Fibroblast of the aortic adventitia (primary cell): ENCODE data around the gene RAD9A. TPM values are rescaled to one million over a fixed set of nuclear protein-coding genes. Genes with fewer than 3 reads are reported as not detected.

Experiments used
- DNase-seq: peaks from one replicate; pipeline ENCODE4 v3.0.0-alpha.2; 2010; ENCODE audit warnings: low read depth
- H3K4me3 ChIP-seq: 2 replicates; pipeline ENCODE4 v1.5.1; 2011; ENCODE audit warnings: low read depth, mild to moderate bottlenecking, control low read depth, low read length, moderate library complexity
- total RNA-seq: library from RNA; depleted of rRNA; stranded (reverse); fragments of >200 nt; gene quantifications from 2 replicates; pipeline ENCODE4 v1.2.3, GENCODE V29; 2012; ENCODE audit warnings: low replicate concordance
- TF ChIP-seq, protein P1 (sequence below): IDR thresholded peaks from 2 replicates; pipeline ENCODE4 v1.5.1; 2011; ENCODE audit warnings: mild to moderate bottlenecking, low read length, control low read depth, inconsistent platforms; ENCODE audit not compliant: insufficient read depth

Gene RAD9A
- total RNA-seq, 1 donor, result 4.7 TPM

DNA sequence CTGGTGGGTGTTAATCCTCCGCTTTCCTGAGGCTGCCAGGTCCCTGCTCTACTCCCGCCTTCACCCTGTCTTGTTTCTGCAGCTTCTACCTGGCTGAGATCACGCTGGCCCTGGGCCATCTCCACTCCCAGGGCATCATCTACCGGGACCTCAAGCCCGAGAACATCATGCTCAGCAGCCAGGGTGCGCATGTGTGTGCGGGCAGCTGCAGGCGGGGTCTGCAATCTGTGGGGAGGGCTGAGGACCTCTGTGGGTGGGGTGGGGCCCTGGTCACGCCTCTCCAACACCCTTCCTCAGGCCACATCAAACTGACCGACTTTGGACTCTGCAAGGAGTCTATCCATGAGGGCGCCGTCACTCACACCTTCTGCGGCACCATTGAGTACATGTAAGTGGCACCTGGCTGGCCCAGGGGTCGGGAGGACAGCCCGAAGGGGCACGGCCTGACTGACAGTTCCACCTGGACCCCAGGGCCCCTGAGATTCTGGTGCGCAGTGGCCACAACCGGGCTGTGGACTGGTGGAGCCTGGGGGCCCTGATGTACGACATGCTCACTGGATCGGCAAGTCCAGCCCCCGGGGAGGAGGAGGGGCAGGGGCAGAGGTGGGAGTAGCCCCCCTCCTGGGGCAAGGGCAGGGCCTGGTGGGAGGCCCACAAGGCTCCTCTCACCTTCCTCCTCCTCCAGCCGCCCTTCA is 41.0 kb downstream of the RAD9A start:
- no peak for DNase-seq
- TF ChIP-seq, protein P1, sequence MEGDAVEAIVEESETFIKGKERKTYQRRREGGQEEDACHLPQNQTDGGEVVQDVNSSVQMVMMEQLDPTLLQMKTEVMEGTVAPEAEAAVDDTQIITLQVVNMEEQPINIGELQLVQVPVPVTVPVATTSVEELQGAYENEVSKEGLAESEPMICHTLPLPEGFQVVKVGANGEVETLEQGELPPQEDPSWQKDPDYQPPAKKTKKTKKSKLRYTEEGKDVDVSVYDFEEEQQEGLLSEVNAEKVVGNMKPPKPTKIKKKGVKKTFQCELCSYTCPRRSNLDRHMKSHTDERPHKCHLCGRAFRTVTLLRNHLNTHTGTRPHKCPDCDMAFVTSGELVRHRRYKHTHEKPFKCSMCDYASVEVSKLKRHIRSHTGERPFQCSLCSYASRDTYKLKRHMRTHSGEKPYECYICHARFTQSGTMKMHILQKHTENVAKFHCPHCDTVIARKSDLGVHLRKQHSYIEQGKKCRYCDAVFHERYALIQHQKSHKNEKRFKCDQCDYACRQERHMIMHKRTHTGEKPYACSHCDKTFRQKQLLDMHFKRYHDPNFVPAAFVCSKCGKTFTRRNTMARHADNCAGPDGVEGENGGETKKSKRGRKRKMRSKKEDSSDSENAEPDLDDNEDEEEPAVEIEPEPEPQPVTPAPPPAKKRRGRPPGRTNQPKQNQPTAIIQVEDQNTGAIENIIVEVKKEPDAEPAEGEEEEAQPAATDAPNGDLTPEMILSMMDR, result no peak
- H3K4me3 ChIP-seq, result no peak overlapping the region

DNA sequence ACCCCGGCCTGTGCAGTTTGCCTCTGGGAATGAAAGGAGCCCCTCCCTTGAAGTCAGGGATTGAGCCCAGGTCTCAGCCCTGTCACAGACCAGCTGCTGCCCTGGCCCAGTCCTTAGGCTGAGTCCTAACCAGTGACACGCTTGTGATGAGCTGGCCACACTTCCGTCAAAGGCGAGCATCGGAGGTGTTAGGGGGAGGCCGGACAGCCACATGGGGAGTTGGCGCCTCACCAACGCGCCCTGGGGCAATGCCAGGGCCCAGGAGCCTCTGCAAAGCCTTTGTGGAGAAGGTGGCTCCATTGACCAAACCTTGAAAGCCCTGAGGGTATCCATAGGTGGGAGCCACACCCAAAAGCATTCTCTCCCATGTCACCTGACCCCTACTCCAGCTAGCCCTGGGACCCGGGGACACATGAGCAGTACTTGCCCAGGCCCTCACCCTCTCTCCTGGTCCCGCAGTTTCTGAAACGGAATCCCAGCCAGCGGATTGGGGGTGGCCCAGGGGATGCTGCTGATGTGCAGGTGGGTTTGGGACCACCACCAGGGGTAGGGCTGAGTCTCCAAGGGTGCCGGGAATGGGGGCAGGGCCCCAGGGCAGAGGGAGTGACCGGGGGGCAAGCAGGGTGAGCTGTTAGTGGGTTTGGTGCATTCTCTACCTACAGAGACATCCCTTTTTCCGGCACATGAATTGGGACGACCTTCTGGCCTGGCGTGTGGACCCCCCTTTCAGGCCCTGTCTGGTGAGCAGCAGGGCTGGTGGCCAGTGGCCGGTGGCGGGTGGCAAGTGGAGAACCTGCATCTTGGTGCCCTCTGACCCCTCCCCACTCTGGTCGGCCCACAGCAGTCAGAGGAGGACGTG is 42.0 kb downstream of the RAD9A start:
- TF ChIP-seq, protein P1, result no peak
- no peak overlapping the region for H3K4me3 ChIP-seq
- no peak for DNase-seq

DNA sequence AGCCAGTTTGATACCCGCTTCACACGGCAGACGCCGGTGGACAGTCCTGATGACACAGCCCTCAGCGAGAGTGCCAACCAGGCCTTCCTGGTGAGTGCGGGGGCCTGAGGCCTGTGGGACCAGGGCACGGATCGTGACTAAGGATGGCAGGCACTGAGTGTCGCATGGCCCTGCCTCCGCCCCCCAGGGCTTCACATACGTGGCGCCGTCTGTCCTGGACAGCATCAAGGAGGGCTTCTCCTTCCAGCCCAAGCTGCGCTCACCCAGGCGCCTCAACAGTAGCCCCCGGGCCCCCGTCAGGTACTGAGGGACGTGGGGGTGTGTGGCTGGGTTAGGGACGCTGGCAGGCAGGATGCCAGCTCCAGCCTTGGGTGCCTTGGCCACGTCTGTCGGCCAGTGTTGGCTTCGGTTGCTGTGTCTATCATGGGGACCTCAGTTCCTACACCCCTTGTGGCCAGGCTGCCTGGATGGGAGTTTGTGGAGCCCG is 42.7 kb downstream of the RAD9A start:
- DNase-seq, result no peak
- H3K4me3 ChIP-seq, result no peak overlapping the region
- TF ChIP-seq, protein P1, result no peak

DNA sequence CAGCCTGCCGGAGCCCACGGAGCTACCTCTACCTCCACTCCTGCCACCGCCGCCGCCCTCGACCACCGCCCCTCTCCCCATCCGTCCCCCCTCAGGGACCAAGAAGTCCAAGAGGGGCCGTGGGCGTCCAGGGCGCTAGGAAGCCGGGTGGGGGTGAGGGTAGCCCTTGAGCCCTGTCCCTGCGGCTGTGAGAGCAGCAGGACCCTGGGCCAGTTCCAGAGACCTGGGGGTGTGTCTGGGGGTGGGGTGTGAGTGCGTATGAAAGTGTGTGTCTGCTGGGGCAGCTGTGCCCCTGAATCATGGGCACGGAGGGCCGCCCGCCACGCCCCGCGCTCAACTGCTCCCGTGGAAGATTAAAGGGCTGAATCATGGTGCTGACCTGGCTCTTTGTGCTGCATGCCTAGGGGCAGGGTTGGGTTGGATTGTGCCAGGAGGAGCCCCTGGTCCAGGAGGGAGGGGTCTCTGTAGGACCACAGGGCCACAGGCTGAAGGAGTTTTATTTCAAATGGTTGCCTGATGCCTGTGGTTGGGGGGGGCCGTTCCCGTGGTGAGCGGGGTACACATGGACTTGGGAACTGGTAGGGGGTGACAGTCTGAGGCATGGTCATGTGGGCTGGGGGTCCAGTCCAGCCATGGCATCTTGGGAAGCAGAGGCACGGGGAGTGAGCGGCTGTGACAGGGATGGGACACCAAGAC is 43.4 kb downstream of the RAD9A start:
- no peak for DNase-seq
- no peak overlapping the region for H3K4me3 ChIP-seq
- TF ChIP-seq, protein P1, result no peak

DNA sequence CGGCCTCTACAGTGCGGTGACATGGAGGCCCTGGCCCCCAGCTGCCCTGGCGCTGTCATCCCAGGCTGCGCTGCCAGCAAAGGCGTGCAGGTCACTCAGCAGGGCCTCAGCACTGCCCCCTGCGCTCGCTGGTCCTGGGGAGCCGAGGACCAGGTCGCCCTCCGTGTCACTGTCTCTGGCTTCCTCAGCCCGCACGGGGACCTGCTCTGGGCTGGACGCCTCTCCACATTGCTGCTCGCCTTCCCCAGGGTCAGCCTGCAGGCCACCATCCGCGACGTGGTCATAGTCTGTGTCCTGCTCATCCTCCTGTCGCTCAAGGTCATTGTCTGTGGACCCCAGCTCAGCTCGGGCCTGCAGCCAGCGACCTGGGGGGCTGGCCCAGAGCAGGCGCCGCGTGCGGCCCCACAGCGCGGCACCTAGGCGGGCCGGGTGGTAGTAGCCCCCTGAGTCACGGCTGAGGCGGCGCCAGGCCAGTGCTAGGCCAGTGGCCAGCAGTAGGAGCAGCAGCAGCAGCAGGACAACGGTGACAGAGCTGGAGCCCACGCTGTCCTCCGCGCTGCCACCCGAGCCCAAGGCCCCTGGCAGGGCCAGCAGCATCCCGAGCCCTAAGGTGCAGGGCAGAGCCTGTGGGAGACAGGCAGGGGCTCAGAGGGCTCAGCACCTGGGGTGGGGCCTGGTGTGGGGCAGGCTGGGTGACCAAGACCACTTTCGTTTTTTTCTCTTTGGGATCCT is 44.1 kb downstream of the RAD9A start:
- TF ChIP-seq, protein P1, result no peak
- no peak for DNase-seq
- no peak overlapping the region for H3K4me3 ChIP-seq

DNA sequence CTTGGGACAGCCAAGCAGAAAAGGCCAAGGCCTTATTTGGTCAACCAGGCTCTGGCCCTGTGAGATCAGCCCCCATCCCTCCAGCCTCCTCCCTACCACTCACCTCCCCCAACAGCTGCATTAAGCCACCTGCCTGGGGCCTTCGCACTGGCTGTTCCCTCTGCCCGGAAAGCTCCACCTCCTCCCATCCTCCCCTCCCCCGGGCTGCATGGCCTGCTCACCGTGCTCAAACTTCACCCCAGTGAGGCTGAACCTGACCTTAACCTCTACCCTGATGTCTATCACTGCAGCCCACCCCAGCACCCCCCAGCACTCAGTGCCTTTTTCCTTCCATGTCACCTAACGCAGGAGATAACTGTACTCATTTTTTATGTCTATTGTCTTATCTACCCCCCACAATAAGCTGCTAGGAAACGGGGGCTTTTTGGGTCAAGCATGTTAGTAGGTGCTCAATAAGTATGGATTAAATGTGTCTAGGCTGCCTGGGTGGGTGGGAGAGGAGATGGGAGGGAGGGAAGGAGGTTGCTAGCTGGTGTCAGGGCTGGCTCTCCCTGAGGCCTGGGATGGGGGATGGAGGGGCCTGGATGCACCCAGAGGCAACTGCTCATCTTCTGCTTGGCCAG is 44.8 kb downstream of the RAD9A start:
- no peak for DNase-seq
- no peak overlapping the region for H3K4me3 ChIP-seq
- TF ChIP-seq, protein P1, result no peak
